Measurements from ENCODE around the gene PRKAG3. TPM values are rescaled to one million over a fixed set of nuclear protein-coding genes. Genes with fewer than 3 reads are reported as not detected.
A peak's percentile ranks its signal among the peaks of the same experiment; 100 is the strongest.
"Not testable (repeated sequence)": the region's sequence is repeated elsewhere in the genome, so short reads cannot be mapped to it uniquely, and the experiment has no call there.

The PRKAG3 gene
- total RNA-seq, 2 experiments from 2014 or later = not detected

GRCh38 chr2:218852911-218853667 is 21.5 kb upstream of the PRKAG3 start:
- H3K4me3 Mint-ChIP-seq = no peak overlapping the region
- CTCF ChIA-PET = interaction anchor here (0.6 to 7.6 kb wide), 13 partner anchors 14 to 537 kb away, joined by 3 to 84 read pairs (median 4); no protein-coding TSS in a partner anchor
- H3K36me3 Mint-ChIP-seq (ENCODE audit: low read depth) = no peaks in the 10 kb centered on the region
- intact Hi-C loops (cut with micrococcal nuclease) = loop anchor here (1.0 to 10.0 kb wide), 6 partner anchors 23 to 304 kb away; no protein-coding TSS in a partner anchor
- no peak overlapping the region for H3K27ac Mint-ChIP-seq
- peak; percentile 80 for DNase-seq
- no peaks in the 10 kb centered on the region for H3K9me3 Mint-ChIP-seq
- H3K27me3 Mint-ChIP-seq (ENCODE audit: low read depth) = peaks cover 39% of the 10 kb centered on the region
- H3K4me1 Mint-ChIP-seq (ENCODE audit: low read depth) = no peaks in the 10 kb centered on the region

DNA sequence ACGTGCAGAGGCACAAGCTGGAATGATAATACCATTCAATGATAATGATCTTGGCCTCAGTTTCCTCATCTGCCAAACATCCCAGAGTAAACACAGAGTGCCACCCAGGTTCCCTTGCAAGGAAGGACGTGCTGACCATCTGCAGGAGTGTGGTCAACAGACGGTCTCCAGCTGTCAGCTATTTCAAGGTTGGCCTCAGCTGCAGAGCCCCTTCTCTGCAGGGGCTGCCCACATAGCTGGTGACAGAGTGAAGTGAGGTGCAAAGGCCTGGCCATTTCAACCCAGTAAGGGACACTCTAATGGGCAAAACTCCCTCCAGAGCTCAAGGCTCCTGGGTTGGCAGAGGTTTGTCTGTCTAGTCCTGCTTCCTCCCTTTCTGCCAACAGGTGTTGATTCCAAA is 19.7 kb upstream of the PRKAG3 start:
- no peak for DNase-seq
- H3K4me1 Mint-ChIP-seq (ENCODE audit: low read depth) = peaks cover 2% of the 10 kb centered on the region
- CTCF ChIA-PET = interaction anchor here (0.6 to 7.6 kb wide), 14 partner anchors 10 to 592 kb away, joined by 3 to 84 read pairs (median 4); partner anchors contain the start of genes BCS1L and ZNF142
- intact Hi-C loops (cut with micrococcal nuclease) = loop anchor here (5.0 to 10.0 kb wide), 2 partner anchors 264 to 306 kb away; no protein-coding TSS in a partner anchor
- no peak overlapping the region for H3K27ac Mint-ChIP-seq
- H3K4me3 Mint-ChIP-seq = no peak overlapping the region
- no peaks in the 10 kb centered on the region for H3K9me3 Mint-ChIP-seq
- peaks cover 29% of the 10 kb centered on the region for H3K27me3 Mint-ChIP-seq (ENCODE audit: low read depth)
- no peaks in the 10 kb centered on the region for H3K36me3 Mint-ChIP-seq (ENCODE audit: low read depth)

DNA sequence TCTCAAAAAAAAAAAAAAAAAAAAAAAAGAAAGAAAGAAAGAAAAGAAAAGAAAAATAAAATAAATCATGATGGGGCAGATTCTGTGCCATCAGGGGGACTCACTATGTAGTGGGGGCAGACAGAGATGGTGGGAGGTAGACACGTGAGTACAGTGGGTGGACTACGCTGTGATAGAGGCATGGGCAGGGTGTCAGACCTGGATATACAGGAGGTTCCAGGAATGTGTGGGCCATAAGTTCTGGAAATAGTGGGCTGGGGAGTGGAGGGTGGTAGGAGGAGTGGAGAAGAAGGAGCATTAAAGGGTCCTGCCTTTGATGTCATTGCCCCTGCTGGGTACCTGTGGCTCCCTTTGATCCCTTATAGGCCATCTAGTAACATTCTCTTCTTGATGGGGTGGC is 19.2 kb upstream of the PRKAG3 start:
- CTCF ChIA-PET = interaction anchor here (0.6 to 7.6 kb wide), 13 partner anchors 11 to 511 kb away, joined by 3 to 84 read pairs (median 5); partner anchors contain the start of genes BCS1L and ZNF142
- peaks cover 25% of the 10 kb centered on the region for H3K27me3 Mint-ChIP-seq (ENCODE audit: low read depth)
- H3K36me3 Mint-ChIP-seq (ENCODE audit: low read depth) = no peaks in the 10 kb centered on the region
- no peak for DNase-seq
- no peak overlapping the region for H3K4me3 Mint-ChIP-seq
- no peak overlapping the region for H3K27ac Mint-ChIP-seq
- no peaks in the 10 kb centered on the region for H3K9me3 Mint-ChIP-seq
- H3K4me1 Mint-ChIP-seq (ENCODE audit: low read depth) = peaks cover 2% of the 10 kb centered on the region
- intact Hi-C loops (cut with micrococcal nuclease) = loop anchor here (5.0 to 10.0 kb wide), 2 partner anchors 264 to 307 kb away; no protein-coding TSS in a partner anchor

GRCh38 chr2:218849721-218850120 is 18.1 kb upstream of the PRKAG3 start:
- no peak overlapping the region for H3K27ac Mint-ChIP-seq
- CTCF ChIA-PET = interaction anchor here (0.7 to 7.6 kb wide), 8 partner anchors 13 to 274 kb away, joined by 3 to 84 read pairs (median 4); partner anchors contain the start of genes BCS1L and ZNF142
- DNase-seq = no peak
- peaks cover 17% of the 10 kb centered on the region for H3K27me3 Mint-ChIP-seq (ENCODE audit: low read depth)
- intact Hi-C loops (cut with micrococcal nuclease) = loop anchor here (5.0 to 10.0 kb wide), 3 partner anchors 265 to 335 kb away; no protein-coding TSS in a partner anchor
- H3K36me3 Mint-ChIP-seq (ENCODE audit: low read depth) = no peaks in the 10 kb centered on the region
- peaks cover 2% of the 10 kb centered on the region for H3K9me3 Mint-ChIP-seq
- H3K4me1 Mint-ChIP-seq (ENCODE audit: low read depth) = peaks cover 2% of the 10 kb centered on the region
- H3K4me3 Mint-ChIP-seq = no peak overlapping the region

- H3K27ac Mint-ChIP-seq; DNase-seq; H3K4me1 Mint-ChIP-seq (ENCODE audit: low read depth); H3K4me3 Mint-ChIP-seq; H3K9me3 Mint-ChIP-seq; H3K27me3 Mint-ChIP-seq (ENCODE audit: low read depth); H3K36me3 Mint-ChIP-seq (ENCODE audit: low read depth): not testable (repeated sequence)
- intact Hi-C loops (cut with micrococcal nuclease) = loop anchor here (1.0 to 10.0 kb wide), 7 partner anchors 119 to 575 kb away; partner anchors contain the start of genes BCS1L, TTLL4 and ZNF142
- CTCF ChIA-PET = interaction anchor here (0.6 to 3.5 kb wide), 28 partner anchors 9 to 545 kb away, joined by 3 to 46 read pairs (median 4); partner anchors contain the start of genes BCS1L, CYP27A1, RNF25 and STK36
Observed at GRCh38 chr2:218846963-218847362, 15.4 kb upstream of the PRKAG3 start.

GRCh38 chr2:218844334-218844733 is 12.7 kb upstream of the PRKAG3 start:
- H3K4me1 Mint-ChIP-seq (ENCODE audit: low read depth); H3K36me3 Mint-ChIP-seq (ENCODE audit: low read depth); H3K27me3 Mint-ChIP-seq (ENCODE audit: low read depth); H3K9me3 Mint-ChIP-seq; H3K4me3 Mint-ChIP-seq; CTCF ChIA-PET; H3K27ac Mint-ChIP-seq; DNase-seq: not testable (repeated sequence)
- intact Hi-C loops (cut with micrococcal nuclease) = loop anchor here (10.0 kb wide), 1 partner anchor 330 kb away; no protein-coding TSS in a partner anchor

DNA sequence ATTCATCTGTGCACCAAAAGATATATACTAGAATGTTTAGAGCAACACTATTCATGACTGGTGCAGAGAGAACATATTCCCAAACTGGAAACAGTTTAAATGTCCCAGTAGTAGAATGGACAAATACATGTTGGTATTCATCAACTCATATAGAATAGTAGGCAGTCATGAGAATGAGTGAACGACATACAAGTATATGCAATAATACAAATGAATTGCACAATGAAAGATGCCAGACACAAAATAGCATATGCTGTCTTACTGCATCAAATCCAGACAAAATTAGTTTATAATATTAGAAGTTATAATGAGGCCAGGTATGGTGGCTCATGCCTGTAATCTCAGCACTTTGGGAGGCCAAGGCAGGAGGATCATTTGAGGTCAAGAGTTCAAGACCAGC is 8.3 kb upstream of the PRKAG3 start:
- Mint-ChIP-seq H3K36me3 (ENCODE audit: low read depth) (no peaks in the 10 kb centered on the region), H3K4me3 (no peak overlapping the region), H3K27ac (no peak overlapping the region), H3K27me3 (ENCODE audit: low read depth) (peaks cover 20% of the 10 kb centered on the region), H3K4me1 (ENCODE audit: low read depth) (no peaks in the 10 kb centered on the region), H3K9me3 (peaks cover 13% of the 10 kb centered on the region)
- DNase-seq = no peak
- CTCF ChIA-PET = interaction anchor here (0.6 to 1.8 kb wide), 2 partner anchors 12 to 119 kb away, joined by 4 read pairs; no protein-coding TSS in a partner anchor
- intact Hi-C loops (cut with micrococcal nuclease) = loop anchor here (10.0 kb wide), 1 partner anchor 325 kb away; no protein-coding TSS in a partner anchor

DNA sequence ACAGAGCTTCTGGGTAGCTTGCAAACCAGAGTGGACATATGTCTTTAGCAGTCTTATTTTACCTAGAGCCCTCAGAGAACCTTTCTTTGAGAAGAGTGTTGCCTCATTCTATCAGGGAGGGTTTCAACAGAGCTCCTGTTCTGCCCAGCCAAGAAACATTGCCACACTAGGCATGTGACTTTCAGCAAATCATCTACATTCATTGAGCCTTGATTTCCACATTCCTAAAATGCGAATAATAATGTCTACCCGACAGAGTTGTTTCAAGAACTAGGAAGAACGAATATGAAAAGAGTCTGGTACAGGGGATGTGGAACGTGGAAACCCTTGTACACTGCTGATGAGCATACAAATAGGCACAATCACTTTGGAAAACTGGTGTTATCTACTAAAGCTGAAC is 7.8 kb upstream of the PRKAG3 start:
- intact Hi-C loops (cut with micrococcal nuclease) = no loop called here
- CTCF ChIA-PET = interaction anchor here (1.8 to 3.2 kb wide), 2 partner anchors 8 to 13 kb away, joined by 4 to 8 read pairs; no protein-coding TSS in a partner anchor
- no peaks in the 10 kb centered on the region for H3K4me1 Mint-ChIP-seq (ENCODE audit: low read depth)
- no peak overlapping the region for H3K4me3 Mint-ChIP-seq
- peaks cover 22% of the 10 kb centered on the region for H3K27me3 Mint-ChIP-seq (ENCODE audit: low read depth)
- no peak for DNase-seq
- H3K9me3 Mint-ChIP-seq = peaks cover 12% of the 10 kb centered on the region
- no peaks in the 10 kb centered on the region for H3K36me3 Mint-ChIP-seq (ENCODE audit: low read depth)
- no peak overlapping the region for H3K27ac Mint-ChIP-seq

GRCh38 chr2:218837495-218837894 is 5.9 kb upstream of the PRKAG3 start:
- H3K4me1 Mint-ChIP-seq (ENCODE audit: low read depth) = no peaks in the 10 kb centered on the region
- H3K27me3 Mint-ChIP-seq (ENCODE audit: low read depth) = peaks cover 24% of the 10 kb centered on the region
- no peak overlapping the region for H3K4me3 Mint-ChIP-seq
- no peak for DNase-seq
- intact Hi-C loops (cut with micrococcal nuclease) = no loop called here
- H3K9me3 Mint-ChIP-seq = peaks cover 9% of the 10 kb centered on the region
- CTCF ChIA-PET = interaction anchor here (1.4 to 3.2 kb wide), 2 partner anchors 10 to 11 kb away, joined by 3 to 8 read pairs; no protein-coding TSS in a partner anchor
- no peak overlapping the region for H3K27ac Mint-ChIP-seq
- no peaks in the 10 kb centered on the region for H3K36me3 Mint-ChIP-seq (ENCODE audit: low read depth)

DNA sequence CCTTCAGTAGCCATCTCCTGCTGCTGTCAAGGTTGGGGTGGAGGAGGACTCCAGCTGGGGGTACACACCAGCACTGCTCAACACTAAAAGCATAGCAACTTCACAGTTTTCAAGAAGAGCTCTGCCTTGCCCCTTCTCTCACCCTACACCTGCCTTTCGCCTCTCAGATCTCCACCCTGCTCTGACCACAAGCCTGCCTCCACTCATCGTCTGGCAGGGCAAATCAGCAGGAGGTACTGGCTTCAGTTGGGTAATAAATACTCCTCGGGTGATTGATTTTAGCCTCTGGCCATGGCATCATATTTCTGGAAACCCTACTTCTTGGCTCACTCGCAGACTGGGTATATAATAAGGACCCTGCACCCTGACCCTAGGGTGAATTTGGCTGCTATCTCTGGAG is 3.1 kb upstream of the PRKAG3 start:
- DNase-seq = no peak
- intact Hi-C loops (cut with micrococcal nuclease) = no loop called here
- peaks cover 9% of the 10 kb centered on the region for H3K9me3 Mint-ChIP-seq
- H3K4me1 Mint-ChIP-seq (ENCODE audit: low read depth) = no peaks in the 10 kb centered on the region
- H3K4me3 Mint-ChIP-seq = no peak overlapping the region
- H3K36me3 Mint-ChIP-seq (ENCODE audit: low read depth) = no peaks in the 10 kb centered on the region
- peaks cover 37% of the 10 kb centered on the region for H3K27me3 Mint-ChIP-seq (ENCODE audit: low read depth)
- H3K27ac Mint-ChIP-seq = no peak overlapping the region
- CTCF ChIA-PET = no interaction called here

DNA sequence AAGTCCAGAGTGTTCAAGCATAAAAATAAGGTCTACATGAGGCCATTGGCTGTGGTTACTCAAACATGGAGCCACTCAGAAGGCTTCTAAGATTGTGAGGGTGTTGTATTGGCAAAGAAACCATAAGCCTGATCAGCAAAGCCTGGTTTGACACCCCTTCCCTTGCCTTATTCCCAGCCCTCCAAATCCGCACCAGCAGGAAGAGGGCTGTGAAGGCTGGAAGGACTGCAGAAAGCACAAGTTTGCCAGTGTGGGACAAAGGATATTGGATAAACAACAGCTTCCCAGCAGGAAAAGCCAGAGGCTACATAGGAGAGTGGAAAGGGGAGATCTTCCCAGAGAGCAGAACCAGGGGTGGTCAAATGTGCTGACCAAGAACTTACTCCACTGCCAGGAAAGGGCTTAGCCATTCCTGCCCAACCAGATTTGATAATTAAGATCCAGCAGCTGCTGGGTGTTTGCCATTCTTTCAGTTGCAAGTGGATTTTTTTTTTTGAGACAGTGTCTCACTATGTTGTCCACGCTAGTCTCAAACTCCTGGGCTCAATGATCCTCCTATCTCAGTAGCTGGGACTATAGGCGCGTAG is 1.5 kb upstream of the PRKAG3 start:
- Mint-ChIP-seq H3K9me3 (peaks cover 9% of the 10 kb centered on the region), H3K27ac (no peak overlapping the region), H3K4me1 (ENCODE audit: low read depth) (no peaks in the 10 kb centered on the region), H3K4me3 (no peak overlapping the region), H3K36me3 (ENCODE audit: low read depth) (no peaks in the 10 kb centered on the region), H3K27me3 (ENCODE audit: low read depth) (peaks cover 33% of the 10 kb centered on the region)
- DNase-seq = no peak
- CTCF ChIA-PET = interaction anchor here (0.6 to 1.0 kb wide), 3 partner anchors 14 to 162 kb away, joined by 3 to 4 read pairs (median 3); no protein-coding TSS in a partner anchor
- intact Hi-C loops (cut with micrococcal nuclease) = no loop called here

DNA sequence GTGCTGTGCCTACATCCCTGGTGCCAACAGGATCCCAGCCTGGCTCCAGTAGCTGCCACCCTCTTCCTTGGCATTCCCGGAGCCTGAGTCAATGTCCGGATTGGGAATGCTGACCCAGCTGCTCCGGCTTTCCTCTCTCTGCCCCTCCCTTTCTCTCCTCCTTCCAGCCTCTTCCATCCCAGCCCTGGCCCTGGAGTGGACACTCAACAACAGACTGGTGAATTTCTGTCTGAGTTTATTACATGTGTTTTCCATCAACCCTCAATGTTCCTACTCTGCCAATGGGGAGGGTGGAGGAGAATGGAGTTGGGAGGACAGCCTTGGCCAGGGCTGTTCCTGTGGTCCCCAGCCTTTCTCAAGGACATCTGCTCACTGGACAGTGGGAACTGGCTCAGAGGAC is 917 bp upstream of the PRKAG3 start:
- Mint-ChIP-seq H3K36me3 (ENCODE audit: low read depth) (no peaks in the 10 kb centered on the region), H3K9me3 (peaks cover 5% of the 10 kb centered on the region), H3K4me1 (ENCODE audit: low read depth) (no peaks in the 10 kb centered on the region), H3K4me3 (no peak overlapping the region), H3K27me3 (ENCODE audit: low read depth) (peaks cover 28% of the 10 kb centered on the region), H3K27ac (no peak overlapping the region)
- DNase-seq = no peak
- intact Hi-C loops (cut with micrococcal nuclease) = no loop called here
- CTCF ChIA-PET = no interaction called here
